Measurements from ENCODE around the gene TMEM183A.

Gene TMEM183A

GRCh38 chr1:203063287-203063686 lies 56.1 kb downstream of the TMEM183A start:
- CTCF ChIA-PET = interaction anchor here (1.1 to 3.3 kb wide), 6 partner anchors 10 to 102 kb away, joined by 3 to 17 read pairs (median 4); no protein-coding TSS in a partner anchor
- no peak overlapping the region for H3K27ac ChIP-seq (ENCODE audit: insufficient read depth in 1 of 2, low read depth in 1 of 2, low read length in 2 of 2, poor library complexity in 1 of 2, severe bottlenecking in 2 of 2)
- H3K4me1 ChIP-seq (ENCODE audit: control extremely low read depth in 1 of 4, control insufficient read depth in 4 of 4, insufficient read depth in 4 of 4, low read length in 3 of 4) = peaks cover 2 to 32% (median 16%) of the 10 kb centered on the region in 4 experiments
- no peaks in the 10 kb centered on the region for H3K36me3 ChIP-seq (ENCODE audit: control insufficient read depth in 4 of 4, insufficient read depth in 4 of 4, low read length in 3 of 4)
- 16% methylated on average over 3 of the region's 8 CpGs for WGBS (ENCODE audit: insufficient coverage)
- H3K9me3 ChIP-seq (ENCODE audit: control extremely low read depth in 1 of 5, control insufficient read depth in 4 of 5, insufficient read depth in 2 of 5, low read depth in 1 of 5, low read length in 4 of 5) = no peaks in the 10 kb centered on the region
- POLR2A ChIA-PET = no interaction called here
- DNase-seq = peak in 2 of 3 donors; percentile 40 to 42
- no peak overlapping the region for H3K4me3 ChIP-seq (ENCODE audit: control insufficient read depth in 1 of 7, extremely low read depth in 1 of 7, insufficient read depth in 4 of 7, low read depth in 2 of 7, low read length in 6 of 7)
- peaks cover 0 to 2% (median 0%) of the 10 kb centered on the region in 5 experiments for H3K27me3 ChIP-seq (replicated peaks in 2 of 5; ENCODE audit: control insufficient read depth in 4 of 5, insufficient read depth in 5 of 5, low read length in 4 of 5)

GRCh38 chr1:203065191-203065590 lies 58.0 kb downstream of the TMEM183A start:
- POLR2A ChIA-PET = no interaction called here
- Histone ChIP-seq H3K36me3 (ENCODE audit: control insufficient read depth in 4 of 4, insufficient read depth in 4 of 4, low read length in 3 of 4) (no peaks in the 10 kb centered on the region), H3K4me1 (ENCODE audit: control extremely low read depth in 1 of 4, control insufficient read depth in 4 of 4, insufficient read depth in 4 of 4, low read length in 3 of 4) (peaks cover 4 to 33% (median 20%) of the 10 kb centered on the region in 4 experiments), H3K4me3 (ENCODE audit: control insufficient read depth in 1 of 7, extremely low read depth in 1 of 7, insufficient read depth in 4 of 7, low read depth in 2 of 7, low read length in 6 of 7) (no peak overlapping the region), H3K27me3 (replicated peaks in 2 of 5; ENCODE audit: control insufficient read depth in 4 of 5, insufficient read depth in 5 of 5, low read length in 4 of 5) (peaks cover 0 to 2% (median 0%) of the 10 kb centered on the region in 5 experiments), H3K27ac (ENCODE audit: insufficient read depth in 1 of 2, low read depth in 1 of 2, low read length in 2 of 2, poor library complexity in 1 of 2, severe bottlenecking in 2 of 2) (no peak overlapping the region), H3K9me3 (ENCODE audit: control extremely low read depth in 1 of 5, control insufficient read depth in 4 of 5, insufficient read depth in 2 of 5, low read depth in 1 of 5, low read length in 4 of 5) (no peaks in the 10 kb centered on the region)
- WGBS (ENCODE audit: insufficient coverage) = 99% methylated on average over 6 of the region's 7 CpGs
- DNase-seq = no peak
- CTCF ChIA-PET = interaction anchor here (1.4 to 3.4 kb wide), 4 partner anchors 12 to 25 kb away, joined by 3 to 15 read pairs (median 6); no protein-coding TSS in a partner anchor

GRCh38 chr1:203065986-203066385 lies 58.8 kb downstream of the TMEM183A start:
- Histone ChIP-seq H3K9me3 (ENCODE audit: control extremely low read depth in 1 of 5, control insufficient read depth in 4 of 5, insufficient read depth in 2 of 5, low read depth in 1 of 5, low read length in 4 of 5) (no peaks in the 10 kb centered on the region), H3K4me3 (ENCODE audit: control insufficient read depth in 1 of 7, extremely low read depth in 1 of 7, insufficient read depth in 4 of 7, low read depth in 2 of 7, low read length in 6 of 7) (no peak overlapping the region), H3K36me3 (ENCODE audit: control insufficient read depth in 4 of 4, insufficient read depth in 4 of 4, low read length in 3 of 4) (no peaks in the 10 kb centered on the region), H3K4me1 (ENCODE audit: control extremely low read depth in 1 of 4, control insufficient read depth in 4 of 4, insufficient read depth in 4 of 4, low read length in 3 of 4) (peaks cover 4 to 33% (median 20%) of the 10 kb centered on the region in 4 experiments), H3K27ac (ENCODE audit: insufficient read depth in 1 of 2, low read depth in 1 of 2, low read length in 2 of 2, poor library complexity in 1 of 2, severe bottlenecking in 2 of 2) (no peak overlapping the region), H3K27me3 (replicated peaks in 2 of 5; ENCODE audit: control insufficient read depth in 4 of 5, insufficient read depth in 5 of 5, low read length in 4 of 5) (peaks cover 0 to 2% (median 0%) of the 10 kb centered on the region in 5 experiments)
- POLR2A ChIA-PET = no interaction called here
- WGBS (ENCODE audit: insufficient coverage) = 100% methylated on average over 2 of the region's 2 CpGs
- no peak for DNase-seq
- CTCF ChIA-PET = interaction anchor here (0.9 to 3.4 kb wide), 8 partner anchors 8 to 52 kb away, joined by 3 to 15 read pairs (median 4); no protein-coding TSS in a partner anchor

- ChIA-PET CTCF (interaction anchor here (0.9 to 3.4 kb wide), 8 partner anchors 9 to 51 kb away, joined by 3 to 15 read pairs (median 5); no protein-coding TSS in a partner anchor), POLR2A (no interaction called here)
- Histone ChIP-seq H3K4me1 (ENCODE audit: control extremely low read depth in 1 of 4, control insufficient read depth in 4 of 4, insufficient read depth in 4 of 4, low read length in 3 of 4) (peaks cover 4 to 33% (median 20%) of the 10 kb centered on the region in 4 experiments), H3K36me3 (ENCODE audit: control insufficient read depth in 4 of 4, insufficient read depth in 4 of 4, low read length in 3 of 4) (no peaks in the 10 kb centered on the region), H3K4me3 (ENCODE audit: control insufficient read depth in 1 of 7, extremely low read depth in 1 of 7, insufficient read depth in 4 of 7, low read depth in 2 of 7, low read length in 6 of 7) (no peak overlapping the region), H3K27me3 (replicated peaks in 2 of 5; ENCODE audit: control insufficient read depth in 4 of 5, insufficient read depth in 5 of 5, low read length in 4 of 5) (peaks cover 0 to 6% (median 0%) of the 10 kb centered on the region in 5 experiments), H3K9me3 (ENCODE audit: control extremely low read depth in 1 of 5, control insufficient read depth in 4 of 5, insufficient read depth in 2 of 5, low read depth in 1 of 5, low read length in 4 of 5) (no peaks in the 10 kb centered on the region), H3K27ac (ENCODE audit: insufficient read depth in 1 of 2, low read depth in 1 of 2, low read length in 2 of 2, poor library complexity in 1 of 2, severe bottlenecking in 2 of 2) (no peak overlapping the region)
- WGBS (ENCODE audit: insufficient coverage) = 100% methylated on average over 3 of the region's 3 CpGs
- no peak for DNase-seq
Measured at GRCh38 chr1:203066965-203067364, 59.8 kb downstream of the TMEM183A start.

- peak in 2 of 3 donors; percentile 54 to 55 for DNase-seq
- 7% methylated on average over 2 of the region's 4 CpGs for WGBS (ENCODE audit: insufficient coverage)
- peaks cover 1 to 19% (median 15%) of the 10 kb centered on the region in 4 experiments for H3K4me1 ChIP-seq (ENCODE audit: control extremely low read depth in 1 of 4, control insufficient read depth in 4 of 4, insufficient read depth in 4 of 4, low read length in 3 of 4)
- H3K27me3 ChIP-seq (replicated peaks in 2 of 5; ENCODE audit: control insufficient read depth in 4 of 5, insufficient read depth in 5 of 5, low read length in 4 of 5) = peaks cover 0 to 16% (median 0%) of the 10 kb centered on the region in 5 experiments
- CTCF ChIA-PET = interaction anchor here (0.7 to 2.6 kb wide), 6 partner anchors 15 to 49 kb away, joined by 3 to 11 read pairs (median 6); partner anchors contain the start of gene MYOG
- POLR2A ChIA-PET = no interaction called here
- no peaks in the 10 kb centered on the region for H3K36me3 ChIP-seq (ENCODE audit: control insufficient read depth in 4 of 4, insufficient read depth in 4 of 4, low read length in 3 of 4)
- no peak overlapping the region for H3K4me3 ChIP-seq (ENCODE audit: control insufficient read depth in 1 of 7, extremely low read depth in 1 of 7, insufficient read depth in 4 of 7, low read depth in 2 of 7, low read length in 6 of 7)
- no peak overlapping the region for H3K27ac ChIP-seq (ENCODE audit: insufficient read depth in 1 of 2, low read depth in 1 of 2, low read length in 2 of 2, poor library complexity in 1 of 2, severe bottlenecking in 2 of 2)
- H3K9me3 ChIP-seq (ENCODE audit: control extremely low read depth in 1 of 5, control insufficient read depth in 4 of 5, insufficient read depth in 2 of 5, low read depth in 1 of 5, low read length in 4 of 5) = no peaks in the 10 kb centered on the region
Measured at GRCh38 chr1:203069030-203069747, 62.0 kb downstream of the TMEM183A start.

- peaks cover 1 to 40% (median 31%) of the 10 kb centered on the region in 4 experiments for H3K4me1 ChIP-seq (ENCODE audit: control extremely low read depth in 1 of 4, control insufficient read depth in 4 of 4, insufficient read depth in 4 of 4, low read length in 3 of 4)
- no peak overlapping the region for H3K27ac ChIP-seq (ENCODE audit: insufficient read depth in 1 of 2, low read depth in 1 of 2, low read length in 2 of 2, poor library complexity in 1 of 2, severe bottlenecking in 2 of 2)
- CTCF ChIA-PET = interaction anchor here (0.8 kb wide), 1 partner anchor 19 kb away, joined by 3 read pairs; no protein-coding TSS in a partner anchor
- POLR2A ChIA-PET = no interaction called here
- no peak overlapping the region for H3K4me3 ChIP-seq (ENCODE audit: control insufficient read depth in 1 of 7, extremely low read depth in 1 of 7, insufficient read depth in 4 of 7, low read depth in 2 of 7, low read length in 6 of 7)
- no peak for DNase-seq
- no peaks in the 10 kb centered on the region for H3K36me3 ChIP-seq (ENCODE audit: control insufficient read depth in 4 of 4, insufficient read depth in 4 of 4, low read length in 3 of 4)
- no peaks in the 10 kb centered on the region for H3K9me3 ChIP-seq (ENCODE audit: control extremely low read depth in 1 of 5, control insufficient read depth in 4 of 5, insufficient read depth in 2 of 5, low read depth in 1 of 5, low read length in 4 of 5)
- 96% methylated on average over 4 of the region's 7 CpGs for WGBS (ENCODE audit: insufficient coverage)
- H3K27me3 ChIP-seq (replicated peaks in 2 of 5; ENCODE audit: control insufficient read depth in 4 of 5, insufficient read depth in 5 of 5, low read length in 4 of 5) = peaks cover 0 to 31% (median 2%) of the 10 kb centered on the region in 5 experiments
Measured at GRCh38 chr1:203072002-203072602, 64.9 kb downstream of the TMEM183A start.
